Measurements from ENCODE around the gene IFIT2.
"Not testable (repeated sequence)": the region's sequence is repeated elsewhere in the genome, so short reads cannot be mapped to it uniquely, and the experiment has no call there.

The IFIT2 gene

GRCh38 chr10:89338713-89339112 lies 36.9 kb downstream of the IFIT2 start:
- no peak for DNase-seq (ENCODE audit: low read depth in 1 of 2, low spot score in 1 of 2)

GRCh38 chr10:89339875-89340274 lies 38.0 kb downstream of the IFIT2 start:
- DNase-seq (ENCODE audit: low read depth in 1 of 2, low spot score in 1 of 2): no peak

- no peak for DNase-seq (ENCODE audit: low read depth in 1 of 2, low spot score in 1 of 2)
Measured at GRCh38 chr10:89341649-89342048, 39.8 kb downstream of the IFIT2 start.

GRCh38 chr10:89342206-89342958 lies 40.5 kb downstream of the IFIT2 start:
- DNase-seq (ENCODE audit: low read depth in 1 of 2, low spot score in 1 of 2): no peak

GRCh38 chr10:89343089-89343767 lies 41.4 kb downstream of the IFIT2 start:
- DNase-seq (ENCODE audit: low read depth in 1 of 2, low spot score in 1 of 2): no peak

- no peak for DNase-seq (ENCODE audit: low read depth in 1 of 2, low spot score in 1 of 2)
Measured at GRCh38 chr10:89344156-89344555, 42.3 kb downstream of the IFIT2 start.

GRCh38 chr10:89345367-89346000 lies 43.6 kb downstream of the IFIT2 start:
- no peak for DNase-seq (ENCODE audit: low read depth in 1 of 2, low spot score in 1 of 2)

- no peak for DNase-seq (ENCODE audit: low read depth in 1 of 2, low spot score in 1 of 2)
Measured at GRCh38 chr10:89346405-89347254, 44.8 kb downstream of the IFIT2 start.

GRCh38 chr10:89347701-89348457 lies 46.0 kb downstream of the IFIT2 start:
- DNase-seq (ENCODE audit: low read depth in 1 of 2, low spot score in 1 of 2): no peak

- no peak for DNase-seq (ENCODE audit: low read depth in 1 of 2, low spot score in 1 of 2)
Measured at GRCh38 chr10:89348481-89348880, 46.6 kb downstream of the IFIT2 start.

- DNase-seq (ENCODE audit: low read depth in 1 of 2, low spot score in 1 of 2): no peak
Measured at GRCh38 chr10:89348975-89349374, 47.1 kb downstream of the IFIT2 start.

- DNase-seq (ENCODE audit: low read depth in 1 of 2, low spot score in 1 of 2): not testable (repeated sequence)
Measured at GRCh38 chr10:89350631-89351315, 48.9 kb downstream of the IFIT2 start.

GRCh38 chr10:89351412-89351779 lies 49.5 kb downstream of the IFIT2 start:
- DNase-seq (ENCODE audit: low read depth in 1 of 2, low spot score in 1 of 2): no peak

- DNase-seq (ENCODE audit: low read depth in 1 of 2, low spot score in 1 of 2): no peak
Measured at GRCh38 chr10:89351780-89352597, 50.1 kb downstream of the IFIT2 start.

- DNase-seq (ENCODE audit: low read depth in 1 of 2, low spot score in 1 of 2): no peak
Measured at GRCh38 chr10:89352802-89353201, 51.0 kb downstream of the IFIT2 start.

GRCh38 chr10:89355394-89355931 lies 53.6 kb downstream of the IFIT2 start:
- no peak for DNase-seq (ENCODE audit: low read depth in 1 of 2, low spot score in 1 of 2)

GRCh38 chr10:89357096-89357495 lies 55.2 kb downstream of the IFIT2 start:
- DNase-seq (ENCODE audit: low read depth in 1 of 2, low spot score in 1 of 2): no peak

GRCh38 chr10:89357975-89358374 lies 56.1 kb downstream of the IFIT2 start:
- no peak for DNase-seq (ENCODE audit: low read depth in 1 of 2, low spot score in 1 of 2)

Data from activated CD4-positive, alpha-beta T cell treated with anti-CD3 and anti-CD28 coated beads, Interleukin-2, amount 50 U/mL, for 24 hours (primary cell).